Endothelial cell of umbilical vein (primary cell): ENCODE data around the gene TYSND1. TPM values are rescaled to one million over a fixed set of nuclear protein-coding genes. Genes with fewer than 3 reads are reported as not detected.

Experiments used
- BruUV-seq: library from RNA; stranded (reverse); fragments of 400-500 nt; replicated peaks from 2 replicates; lab custom pipeline; 2021; lab: Mats Ljungman, UMichigan
- CTCF ChIA-PET: fragments of 300-600, 350-600 bp; sonication (Branson Sonifier 250); formaldehyde crosslinking; loops from one replicate; lab custom pipeline; 2021; ENCODE audit warnings: antibody characterized with exemption, inconsistent platforms; lab: Charles Lee
- POLR2A ChIA-PET: fragments of 300-600, 350-600 bp; sonication (Branson Sonifier 250); formaldehyde crosslinking; loops from one replicate; lab custom pipeline; 2021; ENCODE audit warnings: antibody characterized with exemption, inconsistent platforms; lab: Charles Lee
- DNase-seq: peaks from one replicate; pipeline ENCODE4 v3.0.0-alpha.2; 2011; ENCODE audit warnings: low read depth, low spot score
- FAIRE-seq: peaks from 2 replicates; lab custom pipeline; 2011; peaks lifted over from hg19 to GRCh38; lab: Jason Lieb, UNC
- H2AFZ ChIP-seq: 2 replicates; pipeline ENCODE4 v1.6.0; 2012; ENCODE audit warnings: low read depth, low read length, control low read depth, inconsistent platforms
- H3K27ac ChIP-seq: 2 replicates; pipeline ENCODE4 v1.5.1; 2011; ENCODE audit warnings: low read depth, mild to moderate bottlenecking, control low read depth, low read length, moderate library complexity; ENCODE audit not compliant: insufficient read depth
- H3K27me3 ChIP-seq, 2 experiments: 2 replicates each; pipeline versions ENCODE4 v1.6.0 to v1.6.1; 2011; ENCODE audit warnings: low read length in 2 of 2, mixed read lengths in 1 of 2; ENCODE audit not compliant: control insufficient read depth in 2 of 2, insufficient read depth in 2 of 2
- H3K36me3 ChIP-seq, 2 experiments: 2 replicates in 1 of 2; 3 replicates in 1 of 2; pipeline ENCODE4 v1.5.1; 2011; ENCODE audit warnings: low read length in 2 of 2, mild to moderate bottlenecking in 1 of 2, moderate library complexity in 1 of 2; ENCODE audit not compliant: control insufficient read depth in 2 of 2, insufficient read depth in 2 of 2; ENCODE audit errors: extremely low read depth in 1 of 2
- H3K4me1 ChIP-seq: 3 replicates; pipeline ENCODE4 v1.5.1; 2011; ENCODE audit warnings: mild to moderate bottlenecking, low read length; ENCODE audit not compliant: control insufficient read depth, insufficient read depth; ENCODE audit errors: extremely low read depth
- H3K4me2 ChIP-seq: 2 replicates; pipeline ENCODE4 v1.6.1; 2011; ENCODE audit warnings: low read length, control low read depth, mixed read lengths; ENCODE audit not compliant: insufficient read depth
- H3K4me3 ChIP-seq, 3 experiments: fragments of 200-600 bp in 1 of 3; sonication (generic), shearing (Covaris generic) in 1 of 3; replicated peaks in 1 of 3; 2 replicates each; pipeline ENCODE4 v1.5.1; 2011 to 2016; ENCODE audit warnings: control low read depth in 3 of 3, low read length in 3 of 3, mild to moderate bottlenecking in 2 of 3, inconsistent platforms in 1 of 3, low read depth in 1 of 3, moderate library complexity in 1 of 3; ENCODE audit not compliant: insufficient read depth in 1 of 3
- H3K79me2 ChIP-seq: 2 replicates; pipeline ENCODE4 v1.6.0; 2012; ENCODE audit warnings: low read length, inconsistent platforms; ENCODE audit not compliant: control insufficient read depth, insufficient read depth
- H3K9ac ChIP-seq: replicated peaks from 2 replicates; pipeline ENCODE3; 2011; ENCODE audit warnings: low read length, control low read depth; ENCODE audit not compliant: insufficient read depth; ENCODE audit errors: extremely low read depth
- H3K9me1 ChIP-seq: replicated peaks from 3 replicates; pipeline ENCODE4 v1.6.0; 2011; ENCODE audit warnings: mild to moderate bottlenecking, low read length; ENCODE audit not compliant: control insufficient read depth, insufficient read depth; ENCODE audit errors: extremely low read depth
- H3K9me3 ChIP-seq: replicated peaks from 2 replicates; pipeline ENCODE4 v1.5.1; 2012; ENCODE audit warnings: low read length, inconsistent platforms; ENCODE audit not compliant: control insufficient read depth, insufficient read depth
- H4K20me1 ChIP-seq: replicated peaks from 2 replicates; pipeline ENCODE3; 2011; ENCODE audit warnings: mild to moderate bottlenecking, low read length; ENCODE audit not compliant: control insufficient read depth, insufficient read depth; ENCODE audit errors: extremely low read depth
- CTCF ChIP-seq, 2 donors: IDR thresholded peaks; 1 replicate in 1 of 2; 2 replicates in 1 of 2; pipeline ENCODE4 v1.5.1; 2011; ENCODE audit warnings: low read length in 2 of 2, mild to moderate bottlenecking in 2 of 2, moderate library complexity in 2 of 2, control low read depth in 1 of 2, inconsistent platforms in 1 of 2, low read depth in 1 of 2; ENCODE audit not compliant: insufficient read depth in 1 of 2; ENCODE audit errors: extremely low read depth in 1 of 2
- FOS ChIP-seq: IDR thresholded peaks from 2 replicates; pipeline ENCODE4 v1.6.1; 2011; ENCODE audit warnings: mild to moderate bottlenecking, low read length, moderate library complexity, borderline replicate concordance; ENCODE audit not compliant: insufficient read depth
- JUN ChIP-seq: IDR thresholded peaks from 2 replicates; pipeline ENCODE4 v1.6.1; 2011; ENCODE audit warnings: borderline replicate concordance, low read depth; ENCODE audit not compliant: insufficient read length, insufficient read depth
- MAX ChIP-seq: IDR thresholded peaks from 2 replicates; pipeline ENCODE4 v1.6.1; 2011; ENCODE audit not compliant: insufficient read depth, insufficient read length
- MYC ChIP-seq: IDR thresholded peaks from one replicate; pipeline ENCODE4 v1.6.1; 2011; ENCODE audit warnings: mild to moderate bottlenecking, low read depth, low read length
- POLR2A ChIP-seq: IDR thresholded peaks from 2 replicates; pipeline ENCODE4 v1.6.1; 2012; ENCODE audit warnings: low read depth, mild to moderate bottlenecking, control low read depth, low read length
- dilution Hi-C: fragments of 300-500 bp; cut with MboI; formaldehyde crosslinking; loops from one replicate; pipeline ENCODE4 v1.15.0; 2019; ENCODE audit warnings: low sequenced_read_pairs; ENCODE audit not compliant: extremely low pct_ligation_motif_present
- intact Hi-C: fragments of 100-400 bp; cut with micrococcal nuclease; formaldehyde crosslinking; loops from one replicate; pipeline ENCODE4 v1.10.0; 2022
- polyA plus RNA-seq, 4 experiments: library from polyadenylated mRNA; depleted of rRNA in 3 of 4; stranded (reverse) in 3 of 4; unstranded in 1 of 4; fragments of >200 nt; gene quantifications; 2 replicates each; pipeline versions ENCODE4 v1.2.1 to v1.2.3, GENCODE V29; 2011 to 2012; ENCODE audit warnings: missing spikeins in 1 of 4
- total RNA-seq: library from RNA; stranded (reverse); gene quantifications from 2 replicates; pipeline ENCODE4 v1.2.3, GENCODE V29; 2021

Gene TYSND1
- total and polyA plus RNA-seq, 2 donors (not counting 3 experiments of a cell fraction or from before 2014, with no cell fraction given), result 5.1 to 7.8 TPM

GRCh38 chr10:70135046-70135445 is 11.5 kb downstream of the TYSND1 start:
- Histone ChIP-seq H3K9ac (no peak overlapping the region), H3K36me3 (no peaks in the 10 kb centered on the region), H3K4me2 (no peak overlapping the region), H2AFZ (no peak overlapping the region), H3K27ac (no peak overlapping the region), H3K4me1 (peaks cover 13% of the 10 kb centered on the region), H3K9me3 (no peaks in the 10 kb centered on the region), H3K4me3 (no peak overlapping the region), H3K27me3 (no peaks in the 10 kb centered on the region), H3K9me1 (no peaks in the 10 kb centered on the region), H3K79me2 (peaks cover 2% of the 10 kb centered on the region), H4K20me1 (no peaks in the 10 kb centered on the region)
- CTCF ChIA-PET, result interaction anchor here (1.3 to 2.6 kb wide), 3 partner anchors 11 to 230 kb away, joined by 3 to 20 read pairs (median 12); partner anchors contain the start of gene TYSND1
- intact Hi-C loops (no loop called here), dilution Hi-C loops (no loop called here)
- DNase-seq (no peak), FAIRE-seq (no peak)
- TF ChIP-seq FOS (no peak), CTCF (IDR thresholded peaks at IDR 0.05; ENCODE audit: extremely low read depth in 1 of 2, insufficient read depth in 1 of 2, low read depth in 1 of 2, low read length in 2 of 2) (no peak), POLR2A (no peak), MAX (no peak), JUN (no peak), MYC (no peak)
- BruUV-seq, result no TSS peak
- POLR2A ChIA-PET, result no interaction called here
